ENCODE data around the gene CD63. TPM values are rescaled to one million over a fixed set of nuclear protein-coding genes. Genes with fewer than 3 reads are reported as not detected.

CD63 gene
- total RNA-seq, 4 donors from 2014 or later = 144 to 349 (median 264) TPM

- DNase-seq = no peak
- Histone ChIP-seq H3K4me1 (peaks cover 13 to 37% (median 20%) of the 10 kb centered on the region in 3 donors), H3K4me3 (peak overlapping the region; percentile 36 to 82 (median 62)), H3K36me3 (peaks cover 0 to 10% (median 0%) of the 10 kb centered on the region in 3 donors), H3K9me3 (no peaks in the 10 kb centered on the region), H3K27ac (peak overlapping the region in 2 of 4 donors; percentile 64 to 77), H3K27me3 (peaks cover 0 to 16% (median 0%) of the 10 kb centered on the region in 4 donors)
- intact Hi-C loops (cut with DNase I) = loop anchor here (5.0 kb wide), 1 partner anchor 198 kb away; no protein-coding TSS in a partner anchor
- 11 to 29% methylated on average over 4 to 7 of the region's 11 CpGs for WGBS, 2 donors
- TF ChIP-seq CTCF (IDR thresholded peaks at IDR 0.05) (no peak), POLR2A (IDR thresholded peaks at IDR 0.05) (no peak)
Observed at GRCh38 chr12:55744340-55745030, 15.7 kb upstream of the CD63 start.

GRCh38 chr12:55743406-55744339 lies 14.9 kb upstream of the CD63 start:
- TF ChIP-seq POLR2A (IDR thresholded peaks at IDR 0.05) (no peak), CTCF (IDR thresholded peaks at IDR 0.05) (peak in 2 of 6 experiments; percentile 9 to 12)
- DNase-seq = no peak
- WGBS, 2 donors = 2 to 5% methylated on average over 12 to 23 of the region's 73 CpGs

GRCh38 chr12:55742719-55743405 lies 14.1 kb upstream of the CD63 start, which contains the start of gene GDF11:
Gene GDF11 (plus strand): TSS chr12:55743122. CDS start chr12:55743317, 195 bp downstream.
- WGBS, 2 donors = 0% methylated on average over 5 to 10 of the region's 53 CpGs
- no peaks in the 10 kb centered on the region for H3K9me3 ChIP-seq
- no peak for DNase-seq
- peaks cover 0 to 16% (median 0%) of the 10 kb centered on the region in 4 donors for H3K27me3 ChIP-seq
- H3K4me1 ChIP-seq = peaks cover 20 to 49% (median 25%) of the 10 kb centered on the region in 3 donors
- peak in 1 of 6 experiments; percentile 7 for TF ChIP-seq CTCF (IDR thresholded peaks at IDR 0.05)
- peak in 2 of 4 donors; percentile 16 to 65 for TF ChIP-seq POLR2A (IDR thresholded peaks at IDR 0.05)
- H3K27ac ChIP-seq = peak within 1 kb of the TSS; percentile 18 to 89 (median 70)
- peak within 1 kb of the TSS; percentile 36 to 82 (median 62) for H3K4me3 ChIP-seq
- H3K36me3 ChIP-seq = no peaks in the 10 kb centered on the region
- intact Hi-C loops (cut with DNase I) = loop anchor here (5.0 kb wide), 1 partner anchor 199 kb away; no protein-coding TSS in a partner anchor

More at GRCh38 chr12:55743406-55744339, 14.9 kb upstream of the CD63 start:
- intact Hi-C loops (cut with DNase I) = loop anchor here (5.0 kb wide), 1 partner anchor 199 kb away; no protein-coding TSS in a partner anchor
- H3K4me3 ChIP-seq = peak overlapping the region; percentile 36 to 82 (median 62)
- H3K9me3 ChIP-seq = no peaks in the 10 kb centered on the region
- H3K4me1 ChIP-seq = peaks cover 13 to 41% (median 20%) of the 10 kb centered on the region in 3 donors
- H3K27me3 ChIP-seq = peaks cover 0 to 16% (median 0%) of the 10 kb centered on the region in 4 donors
- peak overlapping the region; percentile 13 to 89 (median 70) for H3K27ac ChIP-seq
- peaks cover 0 to 2% (median 0%) of the 10 kb centered on the region in 3 donors for H3K36me3 ChIP-seq

- no peaks in the 10 kb centered on the region for H3K9me3 ChIP-seq
- peaks cover 0 to 16% (median 0%) of the 10 kb centered on the region in 4 donors for H3K27me3 ChIP-seq
- TF ChIP-seq CTCF (IDR thresholded peaks at IDR 0.05) = no peak
- TF ChIP-seq POLR2A (IDR thresholded peaks at IDR 0.05) = no peak
- WGBS, 2 donors = 18 to 30% methylated on average over 3 of the region's 3 CpGs
- peak overlapping the region in 3 of 4 donors; percentile 60 to 89 (median 77) for H3K27ac ChIP-seq
- DNase-seq = no peak
- H3K4me3 ChIP-seq = peak overlapping the region in 1 of 4 donors; percentile 82
- no peaks in the 10 kb centered on the region for H3K36me3 ChIP-seq
- intact Hi-C loops (cut with DNase I) = loop anchor here (5.0 kb wide), 1 partner anchor 200 kb away; no protein-coding TSS in a partner anchor
- H3K4me1 ChIP-seq = peaks cover 27 to 56% (median 32%) of the 10 kb centered on the region in 3 donors
Observed at GRCh38 chr12:55741931-55742680, 13.3 kb upstream of the CD63 start.
